SU-DHL-6 (cell line): ENCODE results near the gene CLTCL1.

Experiments
- H2AFZ ChIP-seq: fragments of 200-600 bp; sonication (generic); 2 replicates; pipeline ENCODE4 v1.6.1; 2014; ENCODE audit warnings: low read depth, mild to moderate bottlenecking, moderate library complexity, mixed read lengths, antibody characterized with exemption, low read length; ENCODE audit not compliant: severe bottlenecking
- H3F3A ChIP-seq: fragments of 200-600 bp; shearing (Covaris generic); 2 replicates; pipeline ENCODE4 v1.6.0; 2016; ENCODE audit warnings: antibody characterized with exemption, mild to moderate bottlenecking; ENCODE audit not compliant: insufficient read depth
- H3K27ac ChIP-seq: fragments of 200-600 bp; sonication (generic); 2 replicates; pipeline ENCODE4 v1.5.1; 2016; ENCODE audit warnings: low read depth, mild to moderate bottlenecking, low read length, moderate library complexity, mixed read lengths
- H3K27me3 ChIP-seq: fragments of 200-600 bp; sonication (generic), shearing (Covaris generic); 2 replicates; pipeline ENCODE4 v1.6.0; 2014; ENCODE audit warnings: mild to moderate bottlenecking, low read length
- H3K36me3 ChIP-seq: fragments of 200-600 bp; sonication (generic); 2 replicates; pipeline ENCODE4 v1.6.1; 2014; ENCODE audit warnings: mild to moderate bottlenecking, low read length, mixed read lengths
- H3K4me2 ChIP-seq: fragments of 300-600, 200-600 bp; shearing (Covaris generic), sonication (generic); 2 replicates; pipeline ENCODE4 v1.6.0; 2014; ENCODE audit warnings: low read length, low read depth, mild to moderate bottlenecking; ENCODE audit not compliant: poor library complexity, severe bottlenecking
- H3K4me3 ChIP-seq: fragments of 200-600 bp; sonication (generic); 2 replicates; pipeline ENCODE4 v1.5.1; 2014; ENCODE audit warnings: antibody characterized with exemption, low read length, mild to moderate bottlenecking, mixed read lengths; ENCODE audit not compliant: insufficient read depth, poor library complexity, severe bottlenecking
- H3K79me2 ChIP-seq: fragments of 200-600 bp; sonication (generic); 2 replicates; pipeline ENCODE4 v1.6.1; 2014; ENCODE audit warnings: mild to moderate bottlenecking, low read length, moderate library complexity; ENCODE audit not compliant: insufficient read depth
- H3K9ac ChIP-seq: fragments of 200-600 bp; sonication (generic); 2 replicates; pipeline ENCODE4 v1.7.0; 2014; ENCODE audit warnings: mild to moderate bottlenecking, low read length
- H3K9me2 ChIP-seq: fragments of 200-600 bp; sonication (generic); replicated peaks from 2 replicates; pipeline ENCODE4 v1.6.1; 2014; ENCODE audit warnings: low read length; ENCODE audit not compliant: insufficient read depth
- H3K9me3 ChIP-seq: fragments of 200-600 bp; sonication (generic); 2 replicates; pipeline ENCODE4 v1.6.1; 2014; ENCODE audit warnings: low read length, mixed read lengths; ENCODE audit not compliant: insufficient read depth
- H4K20me1 ChIP-seq: fragments of 200-600 bp; sonication (generic); 2 replicates; pipeline ENCODE4 v1.6.1; 2014; ENCODE audit warnings: low read depth, mild to moderate bottlenecking, antibody characterized with exemption, low read length, moderate library complexity, mixed read lengths
- EZH2phosphoT487 ChIP-seq: fragments of 200-600 bp; sonication (generic), shearing (Covaris generic); conservative IDR thresholded peaks from 2 replicates; pipeline ENCODE4 v1.6.1; 2018; ENCODE audit warnings: mild to moderate bottlenecking, antibody characterized with exemption, low read length, moderate library complexity, mixed read lengths
- TF ChIP-seq, protein P1 (sequence below): fragments of 200-600 bp; sonication (generic); IDR thresholded peaks from one replicate; pipeline ENCODE4 v1.5.1; 2017; ENCODE audit warnings: antibody characterized with exemption, mild to moderate bottlenecking, low read length, moderate library complexity; ENCODE audit not compliant: insufficient read depth, poor library complexity, severe bottlenecking

The CLTCL1 gene

DNA sequence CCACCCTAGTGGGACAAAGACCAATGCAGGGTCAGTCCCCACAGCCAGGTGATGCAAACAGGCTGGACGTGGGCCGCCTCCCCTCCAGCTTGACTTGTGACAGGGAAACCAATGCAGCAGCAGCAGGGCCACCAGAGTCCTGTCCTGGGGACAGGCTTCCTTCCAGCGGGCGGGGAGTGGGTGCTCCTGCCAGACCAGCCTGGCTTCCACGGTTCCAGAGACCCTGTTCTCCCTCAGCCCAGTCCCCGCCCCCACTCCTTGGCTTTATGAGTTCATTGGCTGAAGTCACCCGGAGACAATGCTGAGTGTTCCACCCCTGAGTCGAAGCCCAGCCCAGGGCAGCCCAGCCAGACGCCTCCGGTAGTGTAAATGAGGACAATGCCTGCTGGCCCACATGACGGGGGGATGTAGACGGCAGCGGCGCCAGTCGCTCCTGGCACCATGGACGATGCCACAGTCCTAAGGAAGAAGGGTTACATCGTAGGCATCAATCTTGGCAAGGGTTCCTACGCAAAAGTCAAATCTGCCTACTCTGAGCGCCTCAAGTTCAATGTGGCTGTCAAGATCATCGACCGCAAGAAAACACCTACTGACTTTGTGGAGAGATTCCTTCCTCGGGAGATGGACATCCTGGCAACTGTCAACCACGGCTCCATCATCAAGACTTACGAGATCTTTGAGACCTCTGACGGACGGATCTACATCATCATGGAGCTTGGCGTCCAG, 160.4 kb downstream of the CLTCL1 start, which contains the start of gene TSSK2:
Gene TSSK2, plus strand, starts transcription at position 350 of the 726 bp plus-strand sequence. Its CDS starts 92 bp downstream, at position 442.
- no peak within 1 kb of the TSS for H3K27ac ChIP-seq

DNA sequence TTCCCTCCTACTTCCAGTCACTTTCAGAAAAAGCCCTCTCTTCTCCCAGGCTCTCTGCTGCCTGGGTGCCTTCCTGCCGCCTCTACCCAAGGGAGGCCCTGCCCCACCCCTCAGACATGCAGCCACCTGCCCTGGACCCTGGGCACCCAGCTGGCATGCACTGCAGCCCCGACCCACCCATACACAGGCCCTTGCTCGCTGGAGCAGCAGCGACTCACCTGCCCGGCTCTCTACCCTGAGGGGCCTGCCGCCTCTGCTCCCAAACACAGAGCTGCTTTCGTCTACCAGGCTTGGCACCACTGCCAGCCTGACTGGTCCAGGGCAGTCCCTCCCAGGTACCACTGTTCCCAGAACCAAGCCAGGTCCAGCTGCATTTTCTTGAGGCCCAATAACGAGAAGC, 161.6 kb downstream of the CLTCL1 start:
- TF ChIP-seq, protein P1, sequence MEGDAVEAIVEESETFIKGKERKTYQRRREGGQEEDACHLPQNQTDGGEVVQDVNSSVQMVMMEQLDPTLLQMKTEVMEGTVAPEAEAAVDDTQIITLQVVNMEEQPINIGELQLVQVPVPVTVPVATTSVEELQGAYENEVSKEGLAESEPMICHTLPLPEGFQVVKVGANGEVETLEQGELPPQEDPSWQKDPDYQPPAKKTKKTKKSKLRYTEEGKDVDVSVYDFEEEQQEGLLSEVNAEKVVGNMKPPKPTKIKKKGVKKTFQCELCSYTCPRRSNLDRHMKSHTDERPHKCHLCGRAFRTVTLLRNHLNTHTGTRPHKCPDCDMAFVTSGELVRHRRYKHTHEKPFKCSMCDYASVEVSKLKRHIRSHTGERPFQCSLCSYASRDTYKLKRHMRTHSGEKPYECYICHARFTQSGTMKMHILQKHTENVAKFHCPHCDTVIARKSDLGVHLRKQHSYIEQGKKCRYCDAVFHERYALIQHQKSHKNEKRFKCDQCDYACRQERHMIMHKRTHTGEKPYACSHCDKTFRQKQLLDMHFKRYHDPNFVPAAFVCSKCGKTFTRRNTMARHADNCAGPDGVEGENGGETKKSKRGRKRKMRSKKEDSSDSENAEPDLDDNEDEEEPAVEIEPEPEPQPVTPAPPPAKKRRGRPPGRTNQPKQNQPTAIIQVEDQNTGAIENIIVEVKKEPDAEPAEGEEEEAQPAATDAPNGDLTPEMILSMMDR, result no peak
- no peak for TF ChIP-seq EZH2phosphoT487
- Histone ChIP-seq H3K27me3 (no peaks in the 10 kb centered on the region), H4K20me1 (no peaks in the 10 kb centered on the region), H2AFZ (no peak overlapping the region), H3F3A (no peaks in the 10 kb centered on the region), H3K79me2 (no peaks in the 10 kb centered on the region), H3K9ac (no peak overlapping the region), H3K9me3 (no peaks in the 10 kb centered on the region), H3K36me3 (no peaks in the 10 kb centered on the region), H3K9me2 (no peaks in the 10 kb centered on the region), H3K4me2 (no peak overlapping the region), H3K27ac (no peak overlapping the region), H3K4me3 (no peak overlapping the region)

More for the DNA sequence above, 160.4 kb downstream of the CLTCL1 start, which contains the start of gene TSSK2:
- no peak within 1 kb of the TSS for H3K9ac ChIP-seq
- no peak within 1 kb of the TSS for H3K4me2 ChIP-seq
- TF ChIP-seq, protein P1, result no peak
- no peak for TF ChIP-seq EZH2phosphoT487
- H3K4me3 ChIP-seq, result no peak within 1 kb of the TSS
- H3K36me3 ChIP-seq, result no peaks in the 10 kb centered on the region
- H3K79me2 ChIP-seq, result no peaks in the 10 kb centered on the region
- H3K9me2 ChIP-seq, result no peaks in the 10 kb centered on the region
- H2AFZ ChIP-seq, result no peak within 1 kb of the TSS
- H3K27me3 ChIP-seq, result no peaks in the 10 kb centered on the region
- no peaks in the 10 kb centered on the region for H4K20me1 ChIP-seq
- no peaks in the 10 kb centered on the region for H3K9me3 ChIP-seq
- no peaks in the 10 kb centered on the region for H3F3A ChIP-seq
